ENCODE results near the gene AP1M1.

Gene AP1M1

DNA sequence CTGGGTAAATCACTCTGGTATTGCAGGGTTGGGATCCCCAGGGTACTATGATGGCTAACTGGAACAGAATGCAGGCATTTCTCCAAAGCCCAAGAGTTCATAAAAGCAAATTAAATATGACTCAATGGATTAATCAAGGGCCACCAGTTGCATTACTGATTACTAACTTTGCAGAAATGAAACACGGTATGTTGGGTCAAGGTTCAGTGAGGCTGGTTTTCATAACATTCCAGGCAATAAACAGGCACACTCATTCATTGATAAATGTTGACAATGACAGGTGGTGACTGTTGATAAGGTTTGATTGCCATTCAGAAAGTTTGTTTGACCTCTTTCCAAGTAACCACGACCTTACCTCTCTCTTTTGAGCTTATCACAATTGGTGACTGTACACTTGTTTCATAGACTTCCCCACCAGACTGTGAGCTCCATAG, 506 bp upstream of the AP1M1 start:
- Histone ChIP-seq H3K4me1 (ENCODE audit: insufficient read depth, low read length) (peaks cover 5% of the 10 kb centered on the region; the same call in 1 of the 2 replicates), H3K9ac (ENCODE audit: low read depth, low read length) (peak overlapping the region; percentile 92), H3K36me3 (ENCODE audit: insufficient read depth, low read length) (no peaks in the 10 kb centered on the region), H3K9me3 (ENCODE audit: control insufficient read depth, insufficient read depth, low read length) (no peaks in the 10 kb centered on the region)

DNA sequence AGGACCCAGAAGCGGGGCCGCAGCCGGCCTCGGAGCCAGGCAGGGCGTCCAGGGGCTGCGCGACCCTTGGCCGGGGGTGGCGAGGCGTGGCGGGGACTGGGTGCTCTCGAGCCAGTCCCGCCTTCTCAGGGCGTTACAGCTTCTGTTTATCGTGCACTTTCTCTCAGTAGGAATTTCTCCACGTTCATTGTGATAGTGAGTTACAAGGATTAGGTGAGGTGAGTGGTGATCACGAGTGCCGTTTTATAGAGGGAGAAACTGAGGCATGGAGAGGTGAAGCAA, 600 bp downstream of the AP1M1 start:
- Histone ChIP-seq H3K9me3 (ENCODE audit: control insufficient read depth, insufficient read depth, low read length) (no peaks in the 10 kb centered on the region), H3K9ac (ENCODE audit: low read depth, low read length) (peak overlapping the region; percentile 92), H3K4me1 (ENCODE audit: insufficient read depth, low read length) (peaks cover 5% of the 10 kb centered on the region; the same call in 1 of the 2 replicates), H3K36me3 (ENCODE audit: insufficient read depth, low read length) (peaks cover under 1% of the 10 kb centered on the region; the same call in 1 of the 2 replicates)

DNA sequence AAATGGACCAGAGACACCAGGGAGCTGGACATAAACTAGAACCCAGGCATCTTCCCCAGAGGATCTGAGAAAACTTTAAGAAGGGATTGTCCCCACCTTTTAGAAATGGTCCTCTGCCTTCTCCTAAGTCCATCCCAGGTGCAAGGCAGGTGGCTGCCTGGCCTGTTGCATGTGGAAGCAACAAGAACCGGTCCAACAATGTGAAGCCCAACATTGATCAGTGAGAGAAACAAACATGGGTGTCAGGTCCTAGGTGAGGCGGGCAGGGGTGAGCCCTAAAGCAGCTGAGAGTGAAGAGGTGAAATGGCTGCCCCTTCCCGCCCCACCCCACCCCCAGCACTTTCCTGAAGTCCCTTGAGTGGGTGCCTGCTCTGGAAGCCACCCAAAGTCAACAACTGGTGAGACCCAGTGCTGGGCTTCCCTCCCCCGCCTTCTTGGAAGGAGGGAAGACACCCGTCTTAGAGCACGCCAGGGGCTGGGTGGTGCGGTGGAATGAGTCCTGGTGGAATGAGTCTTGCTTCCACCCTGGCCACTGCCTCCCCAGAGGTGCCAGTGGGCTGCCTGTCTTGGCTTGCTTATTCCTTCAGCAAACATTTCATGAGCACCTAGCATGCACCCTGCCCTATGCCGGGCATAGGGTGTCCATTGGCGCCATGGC, 1.7 kb downstream of the AP1M1 start:
- H3K4me1 ChIP-seq (ENCODE audit: insufficient read depth, low read length), result no peaks in the 10 kb centered on the region
- H3K9ac ChIP-seq (ENCODE audit: low read depth, low read length), result no peak overlapping the region
- peaks cover 4% of the 10 kb centered on the region; the same call in 1 of the 2 replicates for H3K36me3 ChIP-seq (ENCODE audit: insufficient read depth, low read length)
- no peaks in the 10 kb centered on the region for H3K9me3 ChIP-seq (ENCODE audit: control insufficient read depth, insufficient read depth, low read length)

DNA sequence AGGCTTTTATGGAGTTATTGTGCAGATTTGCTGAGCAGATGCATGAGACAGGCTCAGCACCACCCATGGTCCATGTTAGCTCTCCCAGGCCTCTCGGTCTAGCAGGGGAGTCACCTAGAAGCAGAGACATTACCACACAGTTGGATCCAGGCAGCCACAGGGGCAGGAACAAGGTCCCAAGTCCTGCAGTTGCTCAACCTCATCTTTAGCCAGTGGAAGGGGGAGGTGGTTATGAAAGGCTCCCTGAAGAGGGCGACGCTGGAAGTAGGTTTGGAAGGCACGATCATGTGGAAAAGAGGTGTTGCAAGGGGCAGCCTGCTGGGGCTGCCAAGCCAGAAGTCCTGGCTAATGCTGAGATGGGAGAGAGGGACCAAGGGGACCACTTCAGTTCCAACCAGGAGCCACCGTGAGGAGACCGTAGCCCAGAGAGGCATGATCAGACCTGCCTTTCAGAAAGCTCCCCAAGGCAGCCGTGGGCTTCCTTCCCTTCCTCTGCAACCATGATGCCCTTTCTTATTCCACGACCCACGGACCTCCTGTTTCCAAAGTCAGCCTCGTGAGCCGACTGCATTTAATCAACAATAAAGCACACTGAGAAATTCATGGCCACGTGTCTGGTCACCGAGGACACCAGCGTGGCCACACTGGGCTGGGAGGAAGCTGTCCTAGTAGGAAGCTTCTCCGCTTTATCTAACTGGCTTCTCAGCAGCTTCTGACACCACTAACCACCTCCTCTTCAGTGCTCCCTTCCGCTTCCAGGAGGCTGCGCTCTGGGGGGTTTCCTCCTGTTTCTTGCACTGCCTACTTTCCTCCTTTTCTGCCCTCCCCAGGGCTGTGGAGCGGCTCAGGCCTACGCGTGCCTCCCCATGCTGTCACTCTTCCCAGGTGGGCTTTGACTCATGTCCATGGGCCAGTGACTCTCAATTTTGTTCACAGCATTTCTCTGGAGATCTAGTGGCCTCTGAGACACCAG, 2.6 kb downstream of the AP1M1 start:
- H3K36me3 ChIP-seq (ENCODE audit: insufficient read depth, low read length), result peaks cover 4% of the 10 kb centered on the region; the same call in 1 of the 2 replicates
- no peaks in the 10 kb centered on the region for H3K9me3 ChIP-seq (ENCODE audit: control insufficient read depth, insufficient read depth, low read length)
- no peak overlapping the region for H3K9ac ChIP-seq (ENCODE audit: low read depth, low read length)
- no peaks in the 10 kb centered on the region for H3K4me1 ChIP-seq (ENCODE audit: insufficient read depth, low read length)

DNA sequence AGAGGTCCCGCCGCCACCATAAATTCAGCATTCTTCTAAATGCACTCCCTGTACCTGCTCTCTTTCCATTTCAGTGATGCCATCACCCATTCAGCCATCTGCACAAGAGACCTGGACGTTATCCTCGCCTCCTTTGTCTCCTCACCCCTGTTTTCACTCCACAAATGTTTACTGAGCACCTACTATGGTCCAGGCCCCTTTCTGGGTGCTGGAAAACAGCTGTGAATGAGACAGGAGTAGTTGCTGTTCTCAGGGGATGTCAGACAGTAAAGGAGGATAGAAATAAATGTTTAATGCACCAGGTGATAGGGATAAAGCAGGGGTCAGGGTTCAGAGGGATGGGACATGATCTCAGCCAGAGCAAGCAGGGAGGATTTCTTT, 3.3 kb downstream of the AP1M1 start:
- no peak overlapping the region for H3K9ac ChIP-seq (ENCODE audit: low read depth, low read length)
- peaks cover 4% of the 10 kb centered on the region; the same call in 1 of the 2 replicates for H3K36me3 ChIP-seq (ENCODE audit: insufficient read depth, low read length)

DNA sequence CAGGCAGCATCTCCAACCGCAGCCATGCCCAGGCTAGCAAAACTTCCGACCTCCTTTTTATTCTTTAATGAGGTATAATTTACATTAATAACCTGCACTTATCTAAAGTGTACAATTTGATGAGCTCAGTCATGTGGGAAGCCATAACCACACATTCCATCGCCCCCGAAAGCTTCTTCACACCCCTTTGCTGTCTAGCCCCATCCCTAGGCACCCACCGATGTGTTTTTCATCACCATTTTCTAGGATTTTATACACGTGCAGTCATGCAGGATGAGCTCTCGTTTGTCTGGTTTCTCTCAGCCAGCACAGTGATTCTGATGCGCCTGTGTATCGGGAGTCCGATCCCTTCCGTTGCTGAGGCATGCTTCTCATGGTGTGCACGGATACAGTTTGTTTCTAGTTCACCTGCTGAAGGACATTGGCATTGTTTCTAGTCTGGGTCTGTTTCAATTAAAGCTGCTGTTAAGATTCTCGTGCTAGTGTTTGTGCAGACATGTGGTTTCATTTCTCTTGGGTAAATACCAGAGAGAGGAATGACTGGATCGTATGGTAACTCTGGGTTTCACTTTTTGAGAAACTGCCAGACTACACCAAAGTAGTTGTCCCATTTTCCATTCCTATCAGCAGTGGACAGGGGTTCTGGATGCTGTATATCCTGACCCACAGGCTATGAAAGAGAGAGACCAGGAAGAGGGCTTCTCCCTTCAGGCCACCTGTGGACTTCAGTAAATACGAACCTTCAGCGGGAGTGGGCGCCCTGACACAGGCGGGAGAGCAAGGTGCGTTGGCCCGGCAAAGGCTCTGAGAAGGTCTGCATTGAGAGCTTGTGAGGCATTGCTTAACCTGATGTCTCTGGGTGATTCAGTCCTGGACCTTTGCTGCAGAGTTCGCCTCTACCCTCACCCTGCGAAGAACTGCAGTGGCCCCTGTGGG, 4.9 kb downstream of the AP1M1 start:
- peaks cover 4% of the 10 kb centered on the region; the same call in 1 of the 2 replicates for H3K36me3 ChIP-seq (ENCODE audit: insufficient read depth, low read length)
- no peaks in the 10 kb centered on the region for H3K4me1 ChIP-seq (ENCODE audit: insufficient read depth, low read length)
- H3K9ac ChIP-seq (ENCODE audit: low read depth, low read length), result no peak overlapping the region
- no peaks in the 10 kb centered on the region for H3K9me3 ChIP-seq (ENCODE audit: control insufficient read depth, insufficient read depth, low read length)

More for the DNA sequence above, 3.3 kb downstream of the AP1M1 start:
- Histone ChIP-seq H3K9me3 (ENCODE audit: control insufficient read depth, insufficient read depth, low read length) (no peaks in the 10 kb centered on the region), H3K4me1 (ENCODE audit: insufficient read depth, low read length) (no peaks in the 10 kb centered on the region)

DNA sequence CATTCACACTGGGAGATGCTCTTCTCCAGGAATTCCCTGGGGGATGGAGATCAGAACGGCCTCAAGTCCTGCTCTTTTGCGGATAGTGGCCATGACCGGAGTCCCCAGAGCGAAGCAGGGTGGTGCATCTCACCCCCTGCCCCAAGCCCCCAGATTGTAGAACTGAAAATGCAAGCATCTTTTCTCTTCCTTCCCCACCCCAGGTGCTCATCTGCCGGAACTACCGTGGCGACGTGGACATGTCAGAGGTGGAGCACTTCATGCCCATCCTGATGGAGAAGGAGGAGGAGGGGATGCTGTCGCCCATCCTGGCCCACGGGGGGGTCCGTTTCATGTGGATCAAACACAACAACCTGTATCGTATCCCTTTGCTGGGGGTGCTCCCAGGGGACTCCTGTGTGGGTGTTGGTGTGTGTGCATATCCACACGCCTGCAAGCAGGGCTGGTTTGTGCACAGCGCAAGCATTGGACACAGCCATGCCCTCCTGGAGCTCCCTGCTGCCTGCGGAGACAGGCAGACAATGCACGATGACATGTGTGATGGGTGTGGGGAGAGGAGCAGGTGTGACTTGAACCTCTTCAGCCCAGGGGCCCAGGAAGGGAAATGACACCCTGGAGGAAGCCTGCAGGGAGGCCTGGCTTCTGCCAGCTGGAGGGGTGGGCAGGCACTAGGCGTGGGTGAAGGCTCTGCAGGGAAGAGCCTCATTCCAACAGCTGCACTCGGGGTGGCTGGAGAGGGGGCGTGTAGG, 5.7 kb downstream of the AP1M1 start:
- peaks cover 8% of the 10 kb centered on the region; the same call in 1 of the 2 replicates for H3K36me3 ChIP-seq (ENCODE audit: insufficient read depth, low read length)
- H3K9me3 ChIP-seq (ENCODE audit: control insufficient read depth, insufficient read depth, low read length), result no peaks in the 10 kb centered on the region
- no peaks in the 10 kb centered on the region for H3K4me1 ChIP-seq (ENCODE audit: insufficient read depth, low read length)
- no peak overlapping the region for H3K9ac ChIP-seq (ENCODE audit: low read depth, low read length)

DNA sequence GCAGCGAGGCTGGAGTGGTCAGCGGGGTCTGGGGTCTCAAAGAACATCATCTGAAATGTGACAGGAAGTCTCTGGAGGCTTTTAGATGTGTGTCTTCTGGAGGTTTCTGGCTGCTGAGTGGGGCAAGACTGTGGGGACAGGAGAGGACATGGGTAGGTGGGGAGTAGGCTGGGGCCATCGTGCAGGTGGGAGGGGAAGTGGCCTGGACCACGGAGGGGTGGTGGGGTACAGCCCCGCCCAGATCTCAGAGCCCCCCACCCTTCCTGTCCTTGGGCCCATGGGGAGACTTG, 6.2 kb downstream of the AP1M1 start:
- Histone ChIP-seq H3K36me3 (ENCODE audit: insufficient read depth, low read length) (peaks cover 8% of the 10 kb centered on the region; the same call in 1 of the 2 replicates), H3K9me3 (ENCODE audit: control insufficient read depth, insufficient read depth, low read length) (no peaks in the 10 kb centered on the region), H3K9ac (ENCODE audit: low read depth, low read length) (no peak overlapping the region), H3K4me1 (ENCODE audit: insufficient read depth, low read length) (no peaks in the 10 kb centered on the region)

DNA sequence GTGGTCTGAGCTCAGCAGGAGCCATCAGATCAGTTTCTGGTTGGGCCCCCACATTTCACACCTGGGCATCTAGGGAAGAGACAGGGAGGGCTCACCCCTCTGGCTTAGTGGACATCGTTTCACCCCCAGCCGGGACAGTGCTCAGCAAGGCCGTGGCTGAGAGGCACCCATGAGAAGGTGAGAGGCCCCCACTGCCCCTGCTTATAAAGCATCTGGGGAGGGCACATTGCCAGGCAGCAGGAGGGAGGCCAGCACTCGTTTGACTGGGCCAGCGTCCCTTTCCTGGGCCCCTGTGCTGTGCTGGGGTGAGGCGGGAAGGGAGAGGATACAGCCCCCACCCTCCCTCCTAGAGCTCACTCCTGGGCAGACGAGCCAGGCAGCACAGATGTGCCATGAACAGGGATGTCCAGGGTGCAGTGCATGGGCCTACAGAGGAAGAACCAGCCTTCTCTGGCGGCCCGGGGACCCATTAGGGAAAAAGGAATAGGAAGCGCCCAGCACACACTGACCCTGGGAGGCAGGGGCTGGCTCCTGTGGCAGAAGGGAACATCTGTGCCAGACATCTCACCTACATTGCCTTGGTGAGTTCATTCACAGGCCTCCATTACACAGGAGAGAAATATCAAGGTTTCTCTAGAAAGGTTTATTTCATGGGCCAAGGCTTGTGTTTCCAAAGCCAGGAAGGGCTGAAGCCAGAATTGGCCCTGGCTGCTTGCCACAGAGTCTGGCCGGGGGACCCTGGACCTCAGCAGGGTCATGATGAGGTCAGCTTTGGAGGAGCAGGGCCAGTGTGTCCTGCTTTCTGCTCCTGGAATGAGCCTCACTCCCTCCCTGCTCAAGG, 7.7 kb downstream of the AP1M1 start:
- Histone ChIP-seq H3K9me3 (ENCODE audit: control insufficient read depth, insufficient read depth, low read length) (no peaks in the 10 kb centered on the region), H3K36me3 (ENCODE audit: insufficient read depth, low read length) (peaks cover 8% of the 10 kb centered on the region; the same call in 1 of the 2 replicates), H3K4me1 (ENCODE audit: insufficient read depth, low read length) (no peaks in the 10 kb centered on the region), H3K9ac (ENCODE audit: low read depth, low read length) (no peak overlapping the region)

DNA sequence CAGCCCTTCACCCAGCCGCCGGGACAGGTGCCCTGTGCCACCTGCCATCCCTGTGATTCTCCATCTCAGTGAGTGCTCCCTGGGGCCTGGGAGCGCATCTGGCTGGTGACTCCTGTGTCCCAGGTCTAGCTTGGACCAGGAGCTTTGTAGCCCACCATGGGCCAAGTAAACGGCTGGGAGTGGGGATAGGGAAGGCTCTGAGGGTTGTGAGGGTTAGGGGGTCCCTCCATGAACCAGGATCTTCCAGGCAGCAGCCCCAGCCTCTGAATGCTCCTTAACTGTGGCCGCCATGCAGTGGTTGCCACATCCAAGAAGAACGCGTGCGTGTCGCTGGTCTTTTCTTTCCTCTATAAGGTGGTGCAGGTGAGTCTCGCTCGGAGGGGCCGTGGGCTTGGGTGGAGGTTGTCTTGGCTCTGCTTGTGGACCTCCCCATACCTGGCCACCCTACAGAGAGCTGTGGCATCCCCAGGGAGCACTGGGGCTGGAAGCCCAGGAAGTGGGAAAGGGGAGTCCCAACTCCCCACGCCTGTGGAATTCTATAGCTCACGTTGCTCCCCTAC, 8.4 kb downstream of the AP1M1 start:
- H3K36me3 ChIP-seq (ENCODE audit: insufficient read depth, low read length), result peaks cover 8% of the 10 kb centered on the region; the same call in 1 of the 2 replicates
- no peaks in the 10 kb centered on the region for H3K4me1 ChIP-seq (ENCODE audit: insufficient read depth, low read length)
- no peaks in the 10 kb centered on the region for H3K9me3 ChIP-seq (ENCODE audit: control insufficient read depth, insufficient read depth, low read length)
- H3K9ac ChIP-seq (ENCODE audit: low read depth, low read length), result no peak overlapping the region

DNA sequence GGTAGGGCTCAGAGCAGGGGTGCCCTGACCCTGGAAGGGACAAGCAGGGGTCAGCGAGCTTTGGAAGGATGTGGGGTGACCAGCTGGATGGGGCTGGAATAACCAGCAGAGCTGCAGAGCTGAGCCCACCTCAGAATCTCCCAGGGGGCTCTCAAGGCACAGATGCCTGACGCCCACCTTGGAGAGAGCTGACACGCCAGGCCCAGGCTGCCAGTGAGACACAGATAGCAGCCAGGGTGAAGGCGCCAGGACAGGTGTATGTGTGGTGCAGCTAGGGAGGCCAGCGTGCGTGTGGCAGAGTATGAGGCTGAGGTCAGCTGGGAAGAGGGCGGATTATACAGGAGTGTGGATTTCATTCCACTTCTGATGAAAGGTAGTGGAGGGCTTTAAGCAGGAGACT, 8.9 kb downstream of the AP1M1 start:
- H3K4me1 ChIP-seq (ENCODE audit: insufficient read depth, low read length), result no peaks in the 10 kb centered on the region
- H3K9me3 ChIP-seq (ENCODE audit: control insufficient read depth, insufficient read depth, low read length), result no peaks in the 10 kb centered on the region
- peaks cover 8% of the 10 kb centered on the region; the same call in 1 of the 2 replicates for H3K36me3 ChIP-seq (ENCODE audit: insufficient read depth, low read length)
- H3K9ac ChIP-seq (ENCODE audit: low read depth, low read length), result no peak overlapping the region

DNA sequence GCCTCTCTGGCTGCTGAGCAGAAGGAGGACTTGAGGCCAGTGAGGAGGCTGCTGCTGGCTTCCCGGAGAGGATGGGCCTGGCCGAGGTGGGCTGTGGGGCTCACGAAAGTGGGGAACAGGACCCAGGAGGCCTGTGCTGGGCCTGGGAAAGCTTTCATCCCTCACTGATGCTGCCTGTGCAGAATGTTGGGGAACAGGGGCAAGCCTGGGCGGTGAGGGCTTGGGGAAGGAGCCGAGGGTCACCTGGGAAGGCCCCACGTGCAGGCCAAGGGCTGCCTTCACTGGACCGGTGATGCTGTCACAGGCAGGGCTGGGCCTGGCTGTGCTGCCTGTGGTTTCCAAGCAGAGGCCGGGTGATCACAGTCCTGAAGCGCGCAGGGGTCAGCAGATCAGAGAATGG, 9.4 kb downstream of the AP1M1 start:
- H3K9me3 ChIP-seq (ENCODE audit: control insufficient read depth, insufficient read depth, low read length), result no peaks in the 10 kb centered on the region

More for the DNA sequence above, 9.4 kb downstream of the AP1M1 start:
- peaks cover 8% of the 10 kb centered on the region; the same call in 1 of the 2 replicates for H3K36me3 ChIP-seq (ENCODE audit: insufficient read depth, low read length)
- H3K9ac ChIP-seq (ENCODE audit: low read depth, low read length), result no peak overlapping the region
- H3K4me1 ChIP-seq (ENCODE audit: insufficient read depth, low read length), result no peaks in the 10 kb centered on the region

Data from ES-I3 (cell line).